SK-N-SH (cell line): Measurements from ENCODE around the gene DPH6. TPM values are rescaled to one million over a fixed set of nuclear protein-coding genes. Genes with fewer than 3 reads are reported as not detected.

Source experiments
- CTCF ChIA-PET: fragments of 300-600, 350-600 bp; formaldehyde crosslinking; extraction: SDS; loops from one replicate; lab custom pipeline; 2021; lab: Yijun Ruan, JAX
- POLR2A ChIA-PET: fragments of 350-600 bp; sonication (Branson Sonifier 250); formaldehyde crosslinking; extraction: SDS; loops from one replicate; lab custom pipeline; 2020; ENCODE audit warnings: antibody characterized with exemption, inconsistent platforms; lab: Yijun Ruan, JAX
- DNase-seq: peaks from one replicate; pipeline ENCODE4 v3.0.0; 2012
- H2AFZ ChIP-seq: fragments of 200-600 bp; sonication (generic); 2 replicates; pipeline ENCODE4 v1.8.1; 2016; ENCODE audit warnings: antibody characterized with exemption, mild to moderate bottlenecking, low read depth
- H3F3A ChIP-seq: fragments of 200-600 bp; sonication (generic); replicated peaks from 2 replicates; pipeline ENCODE3; 2016; ENCODE audit warnings: antibody characterized with exemption, mild to moderate bottlenecking; ENCODE audit not compliant: insufficient read depth
- H3K27ac ChIP-seq, 2 experiments: fragments of 200-500 bp in 1 of 2; fragments of 200-600 bp in 1 of 2; sonication (Bioruptor generic) in 1 of 2; sonication (generic), shearing (Covaris generic) in 1 of 2; 2 replicates each; pipeline versions ENCODE4 v1.5.1 to v1.6.1; 2014 to 2016; ENCODE audit warnings: low read depth in 2 of 2, inconsistent platforms in 1 of 2, low read length in 1 of 2, mild to moderate bottlenecking in 1 of 2, mixed read lengths in 1 of 2
- H3K27me3 ChIP-seq: fragments of 200-600 bp; sonication (generic), shearing (Covaris generic); 2 replicates; pipeline ENCODE4 v1.6.1; 2016; ENCODE audit warnings: mixed run types; ENCODE audit not compliant: insufficient read depth
- H3K36me3 ChIP-seq, 2 experiments: fragments of 200-500 bp in 1 of 2; fragments of 200-600 bp in 1 of 2; sonication (Bioruptor generic) in 1 of 2; sonication (generic) in 1 of 2; replicated peaks in 1 of 2; 2 replicates each; pipeline versions ENCODE3 to v1.5.1; 2014 to 2016; ENCODE audit warnings: low read length in 1 of 2, mild to moderate bottlenecking in 1 of 2; ENCODE audit not compliant: insufficient read depth in 2 of 2, control insufficient read depth in 1 of 2
- H3K4me1 ChIP-seq, 2 experiments: fragments of 200-500 bp in 1 of 2; fragments of 200-600 bp in 1 of 2; sonication (Bioruptor generic) in 1 of 2; sonication (generic), shearing (Covaris generic) in 1 of 2; 2 replicates each; pipeline versions ENCODE4 v1.5.1 to v1.6.1; 2014 to 2016; ENCODE audit warnings: low read depth in 1 of 2, low read length in 1 of 2, mixed run types in 1 of 2; ENCODE audit not compliant: insufficient read depth in 2 of 2, control insufficient read depth in 1 of 2
- H3K4me2 ChIP-seq: fragments of 200-600 bp; sonication (generic), shearing (Covaris generic); 2 replicates; pipeline ENCODE4 v1.6.1; 2017; ENCODE audit warnings: mixed run types
- H3K4me3 ChIP-seq, 2 experiments: fragments of 200-500 bp in 1 of 2; fragments of 200-600 bp in 1 of 2; sonication (Bioruptor generic) in 1 of 2; sonication (generic), shearing (Covaris generic) in 1 of 2; 2 replicates each; pipeline versions ENCODE4 v1.5.1 to v1.8.1; 2014 to 2016; ENCODE audit warnings: low read depth in 2 of 2, inconsistent platforms in 1 of 2, low read length in 1 of 2, mild to moderate bottlenecking in 1 of 2, mixed read lengths in 1 of 2, moderate library complexity in 1 of 2
- H3K79me2 ChIP-seq: fragments of 200-600 bp; sonication (generic); 2 replicates; pipeline ENCODE4 v1.8.1; 2017; ENCODE audit warnings: mild to moderate bottlenecking; ENCODE audit not compliant: insufficient read depth
- H3K9ac ChIP-seq: fragments of 200-600 bp; sonication (generic); 2 replicates; pipeline ENCODE4 v1.6.1; 2017; ENCODE audit warnings: mixed run types
- H3K9me2 ChIP-seq: fragments of 200-600 bp; sonication (generic); 2 replicates; pipeline ENCODE4 v1.6.1; 2017; ENCODE audit warnings: mixed run types
- H3K9me3 ChIP-seq: fragments of 200-600 bp; sonication (generic); 2 replicates; pipeline ENCODE4 v1.6.1; 2017; ENCODE audit warnings: mixed run types, mild to moderate bottlenecking, moderate library complexity
- H4K20me1 ChIP-seq: fragments of 200-600 bp; sonication (generic); 2 replicates; pipeline ENCODE4 v1.6.1; 2017; ENCODE audit warnings: mild to moderate bottlenecking, mixed run types; ENCODE audit not compliant: insufficient read depth
- CTCF ChIP-seq: fragments of 200-600 bp; sonication (generic); IDR thresholded peaks from 2 replicates; pipeline ENCODE4 v1.6.1; 2017; ENCODE audit warnings: antibody characterized with exemption, mild to moderate bottlenecking, moderate library complexity
- ELF1 ChIP-seq: IDR thresholded peaks from 2 replicates; pipeline ENCODE4 v1.4.0; 2012
- FOSL2 ChIP-seq: IDR thresholded peaks from 2 replicates; pipeline ENCODE4 v1.4.0; 2012; ENCODE audit warnings: low read depth, mild to moderate bottlenecking, moderate library complexity, borderline replicate concordance
- FOXM1 ChIP-seq: IDR thresholded peaks from 2 replicates; pipeline ENCODE4 v1.4.0; 2012; ENCODE audit warnings: low read depth, mild to moderate bottlenecking
- GABPA ChIP-seq: IDR thresholded peaks from 2 replicates; pipeline ENCODE4 v1.4.0; 2012; ENCODE audit warnings: low read depth, mild to moderate bottlenecking
- IRF3 ChIP-seq: fragments of 150-350 bp; IDR thresholded peaks from 2 replicates; pipeline ENCODE4 v1.6.1; 2016; ENCODE audit warnings: mild to moderate bottlenecking, low read depth, low read length
- JUND ChIP-seq: IDR thresholded peaks from 2 replicates; pipeline ENCODE4 v1.4.0; 2012
- MAX ChIP-seq: IDR thresholded peaks from 2 replicates; pipeline ENCODE4 v1.4.0; 2012; ENCODE audit warnings: low read depth
- MEF2A ChIP-seq: IDR thresholded peaks from 2 replicates; pipeline ENCODE4 v1.4.0; 2012; ENCODE audit warnings: low read depth, borderline replicate concordance
- NRF1 ChIP-seq: IDR thresholded peaks from 2 replicates; pipeline ENCODE4 v1.6.1; 2012; ENCODE audit warnings: low read depth, mild to moderate bottlenecking, low read length
- PBX3 ChIP-seq: IDR thresholded peaks from 2 replicates; pipeline ENCODE4; 2012
- POLR2AphosphoS5 ChIP-seq: IDR thresholded peaks from 2 replicates; pipeline ENCODE4 v1.6.1; 2012; ENCODE audit warnings: low read depth, low read length
- RAD21 ChIP-seq: IDR thresholded peaks from 2 replicates; pipeline ENCODE4 v1.6.1; 2012; ENCODE audit warnings: mild to moderate bottlenecking, low read length
- RCOR1 ChIP-seq: fragments of 150-350 bp; IDR thresholded peaks from 2 replicates; pipeline ENCODE4 v1.6.1; 2017; ENCODE audit warnings: antibody characterized with exemption, low read length
- SIN3A ChIP-seq: IDR thresholded peaks from 2 replicates; pipeline ENCODE4 v1.6.1; 2012; ENCODE audit warnings: low read depth, mild to moderate bottlenecking, low read length, moderate library complexity, borderline replicate concordance
- YY1 ChIP-seq: IDR thresholded peaks from 2 replicates; pipeline ENCODE4 v1.4.0; 2012; ENCODE audit warnings: low read depth, mild to moderate bottlenecking
- WGBS: methylation state at CpG from one replicate; pipeline ENCODE4 v1.1.6; 2017; ENCODE audit warnings: low lambda C conversion rate; 5-methylcytosine and 5-hydroxymethylcytosine counted together
- polyA plus RNA-seq, 3 experiments: library from polyadenylated mRNA; depleted of rRNA; stranded (reverse); fragments of >200 nt; gene quantifications; 2 replicates each; pipeline ENCODE4 v1.2.3, GENCODE V29; 2012
- TF ChIP-seq, protein P1 (sequence below): fragments of 150-350 bp; IDR thresholded peaks from 2 replicates; pipeline ENCODE4 v1.6.1; 2017; ENCODE audit warnings: antibody characterized with exemption, low read length, low read depth, borderline replicate concordance

The DPH6 gene
- polyA plus RNA-seq, 1 of the 3 experiments (the other 2 are of a cell fraction), result 15.7 TPM

GRCh38 chr15:35450492-35450891 is 95.5 kb downstream of the DPH6 start:
- 100% methylated on average over 1 of the region's 1 CpG for WGBS
- Histone ChIP-seq H3F3A (no peaks in the 10 kb centered on the region), H3K9me3 (no peaks in the 10 kb centered on the region), H2AFZ (no peak overlapping the region), H3K4me2 (no peak overlapping the region), H3K4me1 (peaks cover 0 to 14% of the 10 kb centered on the region in 2 experiments; a peak in 2 of 4 replicates), H3K9ac (no peak overlapping the region), H3K4me3 (no peak overlapping the region), H3K27ac (no peak overlapping the region), H3K36me3 (peaks cover 0 to 16% of the 10 kb centered on the region in 2 experiments), H3K79me2 (no peaks in the 10 kb centered on the region), H3K9me2 (no peaks in the 10 kb centered on the region), H4K20me1 (no peaks in the 10 kb centered on the region), H3K27me3 (no peaks in the 10 kb centered on the region)
- ChIA-PET POLR2A (no interaction called here), CTCF (interaction anchor here (0.6 to 1.6 kb wide), 5 partner anchors 12 to 372 kb away, joined by 3 to 7 read pairs (median 4); no protein-coding TSS in a partner anchor)
- no peak for TF ChIP-seq IRF3
- TF ChIP-seq RAD21, result no peak
- no peak for TF ChIP-seq FOXM1
- TF ChIP-seq ELF1, result no peak
- TF ChIP-seq JUND, result no peak
- TF ChIP-seq YY1, result no peak
- TF ChIP-seq GABPA, result no peak
- TF ChIP-seq RCOR1, result no peak
- TF ChIP-seq MEF2A, result no peak
- no peak for TF ChIP-seq POLR2AphosphoS5
- TF ChIP-seq SIN3A, result no peak
- no peak for DNase-seq

DNA sequence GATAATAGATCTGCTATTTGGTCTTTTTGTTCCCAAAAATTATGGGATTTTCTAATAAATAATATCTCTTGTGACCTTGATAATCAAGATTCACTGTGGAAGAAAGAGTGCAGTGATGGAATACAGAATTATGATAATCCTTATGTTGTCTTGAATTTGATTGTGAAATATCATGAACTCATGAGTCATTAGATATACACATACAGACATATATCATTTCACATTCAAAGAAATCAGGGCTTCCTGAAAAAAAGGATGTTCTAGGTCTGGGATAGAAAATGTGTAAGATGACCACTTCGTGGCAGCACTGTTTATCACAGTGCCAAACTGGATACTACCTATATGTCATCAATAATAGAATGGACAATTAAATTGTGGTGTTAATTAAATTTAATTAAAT is 97.7 kb downstream of the DPH6 start:
- Histone ChIP-seq H2AFZ (no peak overlapping the region), H3K36me3 (peaks cover 0 to 16% of the 10 kb centered on the region in 2 experiments), H3K27ac (no peak overlapping the region)
- no peak for DNase-seq
- TF ChIP-seq, protein P1, sequence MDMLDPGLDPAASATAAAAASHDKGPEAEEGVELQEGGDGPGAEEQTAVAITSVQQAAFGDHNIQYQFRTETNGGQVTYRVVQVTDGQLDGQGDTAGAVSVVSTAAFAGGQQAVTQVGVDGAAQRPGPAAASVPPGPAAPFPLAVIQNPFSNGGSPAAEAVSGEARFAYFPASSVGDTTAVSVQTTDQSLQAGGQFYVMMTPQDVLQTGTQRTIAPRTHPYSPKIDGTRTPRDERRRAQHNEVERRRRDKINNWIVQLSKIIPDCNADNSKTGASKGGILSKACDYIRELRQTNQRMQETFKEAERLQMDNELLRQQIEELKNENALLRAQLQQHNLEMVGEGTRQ, result no peak
- TF ChIP-seq PBX3 (no peak), IRF3 (no peak), GABPA (no peak), SIN3A (no peak), MAX (no peak), FOSL2 (no peak), POLR2AphosphoS5 (no peak), NRF1 (no peak), CTCF (no peak)
- TF ChIP-seq, all 33 proteins: peak for 0
- Histone ChIP-seq H4K20me1 (no peaks in the 10 kb centered on the region), H3K4me3 (no peak overlapping the region), H3K9me3 (no peaks in the 10 kb centered on the region), H3F3A (no peaks in the 10 kb centered on the region), H3K27me3 (no peaks in the 10 kb centered on the region), H3K9ac (no peak overlapping the region), H3K4me1 (peaks cover 0 to 14% of the 10 kb centered on the region in 2 experiments; a peak in 2 of 4 replicates), H3K4me2 (no peak overlapping the region), H3K9me2 (no peaks in the 10 kb centered on the region), H3K79me2 (no peaks in the 10 kb centered on the region)
- WGBS, result 69% methylated on average over 1 of the region's 1 CpG
- ChIA-PET POLR2A (no interaction called here), CTCF (interaction anchor here (1.1 to 7.7 kb wide), 2 partner anchors 159 to 371 kb away, joined by 3 to 92 read pairs; no protein-coding TSS in a partner anchor)
